IMR-90 (cell line): ENCODE measurements around the gene ZNF627. TPM values are rescaled to one million over a fixed set of nuclear protein-coding genes. Genes with fewer than 3 reads are reported as not detected.

Source experiments
- ATAC-seq: fragments of 200-7000 bp; cut with Tn5 transposase; 2 replicates; pipeline ENCODE4 v1.9.1; 2020; ENCODE audit warnings: low read depth, mild to moderate bottlenecking, moderate library complexity
- BruUV-seq: library from RNA; stranded (reverse); fragments of 400-500 nt; replicated peaks from 2 replicates; lab custom pipeline; 2021; lab: Mats Ljungman, UMichigan
- CTCF ChIA-PET: fragments of 300-600 bp; formaldehyde crosslinking; extraction: SDS; loops from one replicate; lab custom pipeline; 2021; ENCODE audit warnings: antibody characterized with exemption; lab: Yijun Ruan, JAX
- POLR2A ChIA-PET: fragments of 300-600 bp; sonication (Branson Sonifier 250); formaldehyde crosslinking; loops from one replicate; lab custom pipeline; 2022; ENCODE audit warnings: antibody characterized with exemption; ENCODE audit not compliant: unreplicated experiment; lab: Charles Lee
- DNase-seq: peaks from one replicate; pipeline ENCODE4 v3.0.0; 2013
- H2AFZ ChIP-seq: replicated peaks from 2 replicates; pipeline ENCODE3; 2013; ENCODE audit warnings: low read length, mild to moderate bottlenecking; ENCODE audit not compliant: poor library complexity
- H2AK5ac ChIP-seq: 2 replicates; pipeline ENCODE4 v1.6.1; 2013; ENCODE audit warnings: low read depth, low read length, inconsistent platforms
- H2AK9ac ChIP-seq: replicated peaks from 2 replicates; pipeline ENCODE3; 2013; ENCODE audit warnings: mild to moderate bottlenecking, low read depth, low read length, moderate library complexity; ENCODE audit not compliant: poor library complexity
- H2BK120ac ChIP-seq: 2 replicates; pipeline ENCODE4 v1.6.1; 2013; ENCODE audit warnings: low read depth, low read length, inconsistent platforms
- H2BK15ac ChIP-seq: 3 replicates; pipeline ENCODE4 v1.6.1; 2013; ENCODE audit warnings: low read depth, low read length, inconsistent platforms
- H2BK20ac ChIP-seq: 2 replicates; pipeline ENCODE4 v1.6.1; 2013; ENCODE audit warnings: low read depth, mild to moderate bottlenecking, inconsistent platforms, low read length, moderate library complexity
- H2BK5ac ChIP-seq: 2 replicates; pipeline ENCODE4 v1.6.1; 2013; ENCODE audit warnings: mild to moderate bottlenecking, low read depth, low read length, inconsistent platforms; ENCODE audit not compliant: poor library complexity, severe bottlenecking
- H3K14ac ChIP-seq: replicated peaks from 2 replicates; pipeline ENCODE4 v1.6.1; 2013; ENCODE audit warnings: low read depth, low read length, inconsistent platforms
- H3K18ac ChIP-seq: 2 replicates; pipeline ENCODE4 v1.6.1; 2013; ENCODE audit warnings: low read depth, low read length, control low read depth
- H3K23ac ChIP-seq: 2 replicates; pipeline ENCODE4 v1.6.1; 2013; ENCODE audit warnings: low read depth, low read length, inconsistent platforms
- H3K27ac ChIP-seq: 2 replicates; pipeline ENCODE4 v1.5.1; 2013; ENCODE audit warnings: mild to moderate bottlenecking, control low read depth, low read length; ENCODE audit not compliant: insufficient read depth
- H3K27me3 ChIP-seq: 2 replicates; pipeline ENCODE4 v1.6.1; 2013; ENCODE audit warnings: low read length; ENCODE audit not compliant: control insufficient read depth, insufficient read depth
- H3K36me3 ChIP-seq: 2 replicates; pipeline ENCODE4 v1.6.1; 2013; ENCODE audit warnings: low read length, mixed read lengths; ENCODE audit not compliant: control insufficient read depth, insufficient read depth
- H3K4ac ChIP-seq: 2 replicates; pipeline ENCODE4 v1.6.1; 2013; ENCODE audit warnings: low read depth, low read length, inconsistent platforms
- H3K4me1 ChIP-seq: 2 replicates; pipeline ENCODE4 v1.6.1; 2013; ENCODE audit warnings: low read length, mixed read lengths; ENCODE audit not compliant: control insufficient read depth, insufficient read depth
- H3K4me2 ChIP-seq: 2 replicates; pipeline ENCODE4 v1.6.1; 2013; ENCODE audit warnings: low read depth, mild to moderate bottlenecking, control low read depth, low read length, moderate library complexity
- H3K4me3 ChIP-seq: 2 replicates; pipeline ENCODE4 v1.5.1; 2013; ENCODE audit warnings: low read depth, mild to moderate bottlenecking, control low read depth, low read length, moderate library complexity; ENCODE audit not compliant: insufficient read depth
- H3K56ac ChIP-seq: 2 replicates; pipeline ENCODE4 v1.6.1; 2013; ENCODE audit warnings: low read length, inconsistent platforms; ENCODE audit not compliant: insufficient read depth; ENCODE audit errors: extremely low read depth
- H3K79me1 ChIP-seq, 2 experiments: 2 replicates each; pipeline ENCODE4 v1.6.1; 2013; ENCODE audit warnings: low read length in 2 of 2, inconsistent platforms in 1 of 2, low read depth in 1 of 2
- H3K9ac ChIP-seq: 2 replicates; pipeline ENCODE4 v1.6.1; 2013; ENCODE audit warnings: low read depth, low read length, control low read depth
- H3K9me1 ChIP-seq: 2 replicates; pipeline ENCODE4 v1.6.1; 2013; ENCODE audit warnings: low read length, inconsistent platforms; ENCODE audit not compliant: insufficient read depth
- H3K9me3 ChIP-seq: 2 replicates; pipeline ENCODE4 v1.6.1; 2013; ENCODE audit warnings: low read length; ENCODE audit not compliant: control insufficient read depth, insufficient read depth
- H4K20me1 ChIP-seq: 2 replicates; pipeline ENCODE4 v1.6.1; 2013; ENCODE audit warnings: low read length, inconsistent platforms; ENCODE audit not compliant: insufficient read depth
- H4K5ac ChIP-seq: 2 replicates; pipeline ENCODE4 v1.6.1; 2013; ENCODE audit warnings: mild to moderate bottlenecking, low read depth, low read length, control low read depth
- H4K8ac ChIP-seq, 2 experiments: 2 replicates each; pipeline ENCODE4 v1.6.1; 2013; ENCODE audit warnings: low read depth in 2 of 2, low read length in 2 of 2, control low read depth in 1 of 2, inconsistent platforms in 1 of 2
- H4K91ac ChIP-seq: 2 replicates; pipeline ENCODE4 v1.6.1; 2013; ENCODE audit warnings: low read depth, low read length, inconsistent platforms; ENCODE audit not compliant: insufficient read depth
- BHLHE40 ChIP-seq: fragments of 150-350 bp; IDR thresholded peaks from 2 replicates; pipeline ENCODE4 v1.6.1; 2016; ENCODE audit warnings: mild to moderate bottlenecking, low read depth, low read length
- WGBS, 2 experiments: methylation state at CpG; one replicate each; pipeline versions ENCODE4 v1.1.5 to v1.1.7; 2013; ENCODE audit warnings: missing lambda C conversion rate in 2 of 2; ENCODE audit not compliant: insufficient read length in 1 of 2; ENCODE audit errors: extremely low coverage in 2 of 2; 5-methylcytosine and 5-hydroxymethylcytosine counted together
- dilution Hi-C: fragments of 300-500 bp; cut with HindIII; formaldehyde crosslinking; loops from one replicate; pipeline ENCODE4 v1.14.3; 2018; ENCODE audit warnings: low sequenced_read_pairs; ENCODE audit not compliant: unreplicated experiment
- in situ Hi-C: fragments of 300-500 bp; cut with MboI; formaldehyde crosslinking; loops from 3 replicates; pipeline ENCODE4 v1.14.3; 2019; ENCODE audit warnings: low sequenced_read_pairs, inconsistent platforms, mixed read lengths
- intact Hi-C: fragments of 100-400 bp; cut with micrococcal nuclease; formaldehyde crosslinking; loops from 2 replicates; pipeline ENCODE4 v1.10.0; 2022
- polyA plus RNA-seq, 3 experiments: library from polyadenylated mRNA; depleted of rRNA; stranded (reverse); fragments of >200 nt; gene quantifications; 2 replicates each; pipeline ENCODE4 v1.2.3, GENCODE V29; 2012; ENCODE audit warnings: low replicate concordance in 1 of 3
- total RNA-seq: library from RNA; depleted of rRNA; stranded (reverse); fragments of >200 nt; gene quantifications from 2 replicates; pipeline ENCODE4 v1.2.3, GENCODE V29; 2012
- TF ChIP-seq, protein P1 (sequence below): conservative IDR thresholded peaks from 2 replicates; pipeline ENCODE4 v1.5.1; 2012; ENCODE audit warnings: mild to moderate bottlenecking, low read depth, low read length, improper control_type of control experiment

ZNF627 gene
- total and polyA plus RNA-seq, 2 of the 4 experiments (the other 2 are of a cell fraction) = 6.3 to 34.4 TPM

DNA sequence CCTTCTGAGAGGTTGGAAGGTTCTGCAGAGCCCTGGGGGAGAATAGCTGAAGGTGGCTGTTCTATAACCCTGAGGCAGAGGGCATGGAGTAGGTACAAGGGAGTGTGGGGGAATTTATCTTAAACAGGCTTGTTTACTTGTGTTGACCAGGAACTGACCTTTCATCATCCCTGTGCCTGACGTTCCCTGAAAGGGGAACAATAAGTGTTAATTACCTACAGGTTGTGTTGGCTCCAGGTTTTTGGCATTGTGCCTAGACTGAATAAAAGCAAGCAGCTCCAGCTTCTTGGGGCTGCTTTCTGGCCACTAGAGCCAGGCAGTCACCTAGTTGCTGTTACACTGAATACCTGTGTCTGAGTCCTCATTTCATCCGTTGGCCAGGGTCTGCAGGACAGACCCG lies 60.0 kb downstream of the ZNF627 start:
- BruUV-seq = no TSS peak
- Histone ChIP-seq H4K5ac (no peak overlapping the region), H3K56ac (no peak overlapping the region), H3K23ac (no peak overlapping the region), H4K8ac (no peak overlapping the region), H3K9ac (no peak overlapping the region), H2BK20ac (no peak overlapping the region), H2AFZ (no peak overlapping the region), H3K36me3 (peaks cover 4% of the 10 kb centered on the region; the same call in 1 of the 2 replicates), H2BK5ac (no peak overlapping the region), H3K79me1 (no peaks in the 10 kb centered on the region), H3K27ac (no peak overlapping the region), H4K20me1 (no peaks in the 10 kb centered on the region), H3K4ac (no peak overlapping the region), H3K9me1 (no peaks in the 10 kb centered on the region), H3K27me3 (no peaks in the 10 kb centered on the region), H2BK15ac (no peak overlapping the region), H3K4me1 (no peaks in the 10 kb centered on the region), H3K18ac (no peak overlapping the region), H3K4me3 (no peak overlapping the region), H3K9me3 (peaks cover 8% of the 10 kb centered on the region), H3K4me2 (no peak overlapping the region), H3K14ac (no peak overlapping the region), H2BK120ac (no peak overlapping the region), H4K91ac (no peak overlapping the region), H2AK5ac (no peak overlapping the region), H2AK9ac (no peak overlapping the region)
- WGBS, 2 experiments = 60% methylated on average over 2 of the region's 3 CpGs; no CpG with 5 or more reads in 1 of the 2 experiments
- in situ Hi-C loops = no loop called here
- CTCF ChIA-PET = no interaction called here
- dilution Hi-C loops = no loop called here
- intact Hi-C loops = no loop called here
- POLR2A ChIA-PET = interaction anchor here (0.7 kb wide), 1 partner anchor 10 kb away, joined by 3 read pairs; no protein-coding TSS in a partner anchor
- ATAC-seq (no peak), DNase-seq (no peak)
- TF ChIP-seq, protein P1, sequence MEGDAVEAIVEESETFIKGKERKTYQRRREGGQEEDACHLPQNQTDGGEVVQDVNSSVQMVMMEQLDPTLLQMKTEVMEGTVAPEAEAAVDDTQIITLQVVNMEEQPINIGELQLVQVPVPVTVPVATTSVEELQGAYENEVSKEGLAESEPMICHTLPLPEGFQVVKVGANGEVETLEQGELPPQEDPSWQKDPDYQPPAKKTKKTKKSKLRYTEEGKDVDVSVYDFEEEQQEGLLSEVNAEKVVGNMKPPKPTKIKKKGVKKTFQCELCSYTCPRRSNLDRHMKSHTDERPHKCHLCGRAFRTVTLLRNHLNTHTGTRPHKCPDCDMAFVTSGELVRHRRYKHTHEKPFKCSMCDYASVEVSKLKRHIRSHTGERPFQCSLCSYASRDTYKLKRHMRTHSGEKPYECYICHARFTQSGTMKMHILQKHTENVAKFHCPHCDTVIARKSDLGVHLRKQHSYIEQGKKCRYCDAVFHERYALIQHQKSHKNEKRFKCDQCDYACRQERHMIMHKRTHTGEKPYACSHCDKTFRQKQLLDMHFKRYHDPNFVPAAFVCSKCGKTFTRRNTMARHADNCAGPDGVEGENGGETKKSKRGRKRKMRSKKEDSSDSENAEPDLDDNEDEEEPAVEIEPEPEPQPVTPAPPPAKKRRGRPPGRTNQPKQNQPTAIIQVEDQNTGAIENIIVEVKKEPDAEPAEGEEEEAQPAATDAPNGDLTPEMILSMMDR = no peak
- TF ChIP-seq BHLHE40 = no peak
